SK-N-SH treated with all-trans-retinoic acid at 6 μM for 48 hours (cell line): ENCODE results near the gene KCNMA1.

Experiments
- ATAC-seq: fragments of 200-7000 bp; cut with Tn5 transposase; 3 replicates; pipeline ENCODE4 v1.9.1; 2020; ENCODE audit warnings: mild to moderate bottlenecking, moderate library complexity
- ARNTL ChIP-seq: fragments of 450-650 bp; formaldehyde crosslinking; IDR thresholded peaks from 2 replicates; pipeline ENCODE4 v1.5.0; 2020; ENCODE audit warnings: low read depth, mild to moderate bottlenecking, moderate library complexity, borderline replicate concordance
- BACH2 ChIP-seq: fragments of 250-450 bp; sonication (Bioruptor Pico); IDR thresholded peaks from 2 replicates; pipeline ENCODE4 v1.9.0; 2021; ENCODE audit warnings: mild to moderate bottlenecking, borderline replicate concordance
- CSDC2 ChIP-seq: fragments of 250-450 bp; sonication (Bioruptor Pico); IDR thresholded peaks from 2 replicates; pipeline ENCODE4 v1.5.0; 2020; ENCODE audit warnings: mild to moderate bottlenecking, moderate library complexity
- ESRRG ChIP-seq: fragments of 250-450 bp; sonication (Bioruptor Pico); IDR thresholded peaks from 2 replicates; pipeline ENCODE4 v1.6.1; 2021; ENCODE audit warnings: mild to moderate bottlenecking
- GLIS3 ChIP-seq: fragments of 250-450 bp; sonication (Bioruptor Pico); IDR thresholded peaks from 2 replicates; pipeline ENCODE4 v1.5.0; 2020; ENCODE audit warnings: mild to moderate bottlenecking, moderate library complexity
- ISL1 ChIP-seq: fragments of 250-450 bp; sonication (Bioruptor Pico); IDR thresholded peaks from 2 replicates; pipeline ENCODE4 v2.1.2; 2022; ENCODE audit warnings: mild to moderate bottlenecking, moderate library complexity
- OSR1 ChIP-seq: fragments of 250-450 bp; sonication (Bioruptor Pico); IDR thresholded peaks from 2 replicates; pipeline ENCODE4 v1.8.0; 2022; ENCODE audit warnings: moderate library complexity, mild to moderate bottlenecking, inconsistent platforms
- POU6F1 ChIP-seq: fragments of 250-450 bp; sonication (Bioruptor Pico); IDR thresholded peaks from 2 replicates; pipeline ENCODE4 v1.8.0; 2021; ENCODE audit warnings: low read depth, mild to moderate bottlenecking, moderate library complexity, borderline replicate concordance
- RARB ChIP-seq: fragments of 250-450 bp; sonication (Bioruptor Pico); IDR thresholded peaks from 2 replicates; pipeline ENCODE4 v1.8.0; 2021; ENCODE audit warnings: mild to moderate bottlenecking, moderate library complexity
- SNAI2 ChIP-seq: fragments of 250-450 bp; sonication (Bioruptor Pico); IDR thresholded peaks from 2 replicates; pipeline ENCODE4 v1.5.0; 2020; ENCODE audit warnings: mild to moderate bottlenecking, moderate library complexity
- TCF4 ChIP-seq: fragments of 250-450 bp; sonication (Bioruptor Pico); IDR thresholded peaks from 2 replicates; pipeline ENCODE4 v1.8.0; 2021; ENCODE audit warnings: mild to moderate bottlenecking, moderate library complexity, borderline replicate concordance
- TOX ChIP-seq: fragments of 250-450 bp; sonication (Bioruptor Pico); IDR thresholded peaks from 2 replicates; pipeline ENCODE4 v1.8.0; 2021; ENCODE audit warnings: mild to moderate bottlenecking, moderate library complexity, borderline replicate concordance
- ZC3H10 ChIP-seq: fragments of 250-450 bp; sonication (Bioruptor Pico); IDR thresholded peaks from 2 replicates; pipeline ENCODE4 v1.5.1; 2021; ENCODE audit warnings: mild to moderate bottlenecking, moderate library complexity
- ZFP3 ChIP-seq: fragments of 250-450 bp; sonication (Bioruptor Pico); IDR thresholded peaks from 2 replicates; pipeline ENCODE4 v1.5.0; 2020; ENCODE audit warnings: mild to moderate bottlenecking, moderate library complexity
- ZFP30 ChIP-seq: fragments of 450-650 bp; formaldehyde crosslinking; IDR thresholded peaks from 2 replicates; pipeline ENCODE4 v1.5.0; 2022; ENCODE audit warnings: mild to moderate bottlenecking, moderate library complexity
- ZNF565 ChIP-seq: fragments of 450-650 bp; formaldehyde crosslinking; conservative IDR thresholded peaks from 2 replicates; pipeline ENCODE4 v1.5.0; 2020; ENCODE audit warnings: low read depth, mild to moderate bottlenecking, moderate library complexity
- ZNF70 ChIP-seq: fragments of 450-650 bp; formaldehyde crosslinking; IDR thresholded peaks from 2 replicates; pipeline ENCODE4 v1.5.0; 2020; ENCODE audit warnings: mild to moderate bottlenecking, moderate library complexity
- ZNF8 ChIP-seq: fragments of 450-650 bp; formaldehyde crosslinking; IDR thresholded peaks from 2 replicates; pipeline ENCODE4 v1.5.0; 2020; ENCODE audit warnings: mild to moderate bottlenecking, moderate library complexity
- TF ChIP-seq, protein P1 (sequence below): fragments of 250-450 bp; sonication (Bioruptor Pico); IDR thresholded peaks from 2 replicates; pipeline ENCODE4 v1.8.0; 2020; ENCODE audit warnings: mild to moderate bottlenecking, moderate library complexity, borderline replicate concordance
- TF ChIP-seq, protein P2 (sequence below): fragments of 250-450 bp; sonication (Bioruptor Pico); IDR thresholded peaks from 2 replicates; pipeline ENCODE4 v1.5.0; 2020; ENCODE audit warnings: mild to moderate bottlenecking, moderate library complexity
- TF ChIP-seq, protein P3 (sequence below): fragments of 250-450 bp; sonication (Bioruptor Pico); IDR thresholded peaks from 2 replicates; pipeline ENCODE4 v1.5.1; 2020; ENCODE audit warnings: low read depth, mild to moderate bottlenecking, moderate library complexity

KCNMA1 gene

DNA sequence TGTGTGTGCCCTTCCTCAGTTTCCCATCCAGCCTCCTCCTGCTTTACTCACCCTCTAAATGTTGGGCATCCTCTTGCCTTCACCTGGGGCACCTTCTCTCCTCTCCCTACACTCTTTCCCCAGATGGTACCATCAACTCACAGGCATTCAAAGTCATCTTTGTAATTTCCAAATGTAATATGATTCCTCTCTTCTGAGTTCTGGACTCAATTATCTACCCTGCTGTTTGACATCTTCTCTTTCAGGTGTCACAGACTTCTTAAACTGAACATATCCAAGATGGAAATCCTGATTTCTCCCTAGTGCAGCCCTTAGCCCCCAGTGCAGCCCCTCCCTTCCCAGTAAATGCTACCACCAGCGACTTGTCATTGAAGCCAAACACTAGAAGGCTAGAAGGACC is 422.8 kb downstream of the KCNMA1 start:
- TF ChIP-seq, protein P1, sequence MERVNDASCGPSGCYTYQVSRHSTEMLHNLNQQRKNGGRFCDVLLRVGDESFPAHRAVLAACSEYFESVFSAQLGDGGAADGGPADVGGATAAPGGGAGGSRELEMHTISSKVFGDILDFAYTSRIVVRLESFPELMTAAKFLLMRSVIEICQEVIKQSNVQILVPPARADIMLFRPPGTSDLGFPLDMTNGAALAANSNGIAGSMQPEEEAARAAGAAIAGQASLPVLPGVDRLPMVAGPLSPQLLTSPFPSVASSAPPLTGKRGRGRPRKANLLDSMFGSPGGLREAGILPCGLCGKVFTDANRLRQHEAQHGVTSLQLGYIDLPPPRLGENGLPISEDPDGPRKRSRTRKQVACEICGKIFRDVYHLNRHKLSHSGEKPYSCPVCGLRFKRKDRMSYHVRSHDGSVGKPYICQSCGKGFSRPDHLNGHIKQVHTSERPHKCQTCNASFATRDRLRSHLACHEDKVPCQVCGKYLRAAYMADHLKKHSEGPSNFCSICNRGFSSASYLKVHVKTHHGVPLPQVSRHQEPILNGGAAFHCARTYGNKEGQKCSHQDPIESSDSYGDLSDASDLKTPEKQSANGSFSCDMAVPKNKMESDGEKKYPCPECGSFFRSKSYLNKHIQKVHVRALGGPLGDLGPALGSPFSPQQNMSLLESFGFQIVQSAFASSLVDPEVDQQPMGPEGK (CRISPR knock-in tag), result no peak
- TF ChIP-seq, protein P2, sequence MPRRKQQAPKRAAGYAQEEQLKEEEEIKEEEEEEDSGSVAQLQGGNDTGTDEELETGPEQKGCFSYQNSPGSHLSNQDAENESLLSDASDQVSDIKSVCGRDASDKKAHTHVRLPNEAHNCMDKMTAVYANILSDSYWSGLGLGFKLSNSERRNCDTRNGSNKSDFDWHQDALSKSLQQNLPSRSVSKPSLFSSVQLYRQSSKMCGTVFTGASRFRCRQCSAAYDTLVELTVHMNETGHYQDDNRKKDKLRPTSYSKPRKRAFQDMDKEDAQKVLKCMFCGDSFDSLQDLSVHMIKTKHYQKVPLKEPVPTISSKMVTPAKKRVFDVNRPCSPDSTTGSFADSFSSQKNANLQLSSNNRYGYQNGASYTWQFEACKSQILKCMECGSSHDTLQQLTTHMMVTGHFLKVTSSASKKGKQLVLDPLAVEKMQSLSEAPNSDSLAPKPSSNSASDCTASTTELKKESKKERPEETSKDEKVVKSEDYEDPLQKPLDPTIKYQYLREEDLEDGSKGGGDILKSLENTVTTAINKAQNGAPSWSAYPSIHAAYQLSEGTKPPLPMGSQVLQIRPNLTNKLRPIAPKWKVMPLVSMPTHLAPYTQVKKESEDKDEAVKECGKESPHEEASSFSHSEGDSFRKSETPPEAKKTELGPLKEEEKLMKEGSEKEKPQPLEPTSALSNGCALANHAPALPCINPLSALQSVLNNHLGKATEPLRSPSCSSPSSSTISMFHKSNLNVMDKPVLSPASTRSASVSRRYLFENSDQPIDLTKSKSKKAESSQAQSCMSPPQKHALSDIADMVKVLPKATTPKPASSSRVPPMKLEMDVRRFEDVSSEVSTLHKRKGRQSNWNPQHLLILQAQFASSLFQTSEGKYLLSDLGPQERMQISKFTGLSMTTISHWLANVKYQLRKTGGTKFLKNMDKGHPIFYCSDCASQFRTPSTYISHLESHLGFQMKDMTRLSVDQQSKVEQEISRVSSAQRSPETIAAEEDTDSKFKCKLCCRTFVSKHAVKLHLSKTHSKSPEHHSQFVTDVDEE (CRISPR knock-in tag), result no peak
- TF ChIP-seq TCF4 (CRISPR knock-in tag) (no peak), ZFP30 (no peak), ARNTL (CRISPR knock-in tag) (no peak), RARB (CRISPR knock-in tag) (no peak), GLIS3 (CRISPR knock-in tag) (no peak), TOX (CRISPR knock-in tag) (no peak), ZC3H10 (CRISPR knock-in tag) (no peak), OSR1 (CRISPR knock-in tag) (no peak)
- ATAC-seq, result peak; percentile 66

DNA sequence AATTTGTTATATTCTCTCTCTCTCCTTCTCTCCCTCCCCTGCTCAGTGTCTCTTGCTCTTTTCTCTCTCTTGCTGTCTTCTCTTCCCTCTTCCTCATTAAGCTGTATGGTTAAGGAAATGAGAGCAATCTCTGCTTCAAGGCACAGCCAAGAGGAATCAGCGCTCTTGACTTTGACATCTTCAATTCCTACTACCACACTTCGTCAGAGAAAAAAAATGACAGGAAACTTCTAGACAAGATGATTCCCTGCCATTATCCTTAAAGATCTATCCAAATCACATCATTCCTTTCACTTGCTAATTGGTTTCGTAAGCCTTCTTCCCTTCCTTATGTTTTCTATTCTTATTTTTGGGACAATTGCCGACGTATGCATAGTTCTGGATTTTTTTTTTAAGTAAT is 425.0 kb downstream of the KCNMA1 start:
- ATAC-seq, result no peak
- TF ChIP-seq TOX (CRISPR knock-in tag) (no peak), TCF4 (CRISPR knock-in tag) (no peak), ZNF565 (CRISPR knock-in tag) (no peak), SNAI2 (CRISPR knock-in tag) (no peak), ZNF70 (CRISPR knock-in tag) (no peak), BACH2 (no peak), POU6F1 (CRISPR knock-in tag) (no peak), RARB (CRISPR knock-in tag) (no peak), ZFP3 (CRISPR knock-in tag) (no peak), ISL1 (CRISPR knock-in tag) (no peak), ZNF8 (CRISPR knock-in tag) (no peak), ESRRG (CRISPR knock-in tag) (no peak), CSDC2 (CRISPR knock-in tag) (no peak), ARNTL (CRISPR knock-in tag) (no peak), ZC3H10 (CRISPR knock-in tag) (no peak)
- TF ChIP-seq, protein P3, sequence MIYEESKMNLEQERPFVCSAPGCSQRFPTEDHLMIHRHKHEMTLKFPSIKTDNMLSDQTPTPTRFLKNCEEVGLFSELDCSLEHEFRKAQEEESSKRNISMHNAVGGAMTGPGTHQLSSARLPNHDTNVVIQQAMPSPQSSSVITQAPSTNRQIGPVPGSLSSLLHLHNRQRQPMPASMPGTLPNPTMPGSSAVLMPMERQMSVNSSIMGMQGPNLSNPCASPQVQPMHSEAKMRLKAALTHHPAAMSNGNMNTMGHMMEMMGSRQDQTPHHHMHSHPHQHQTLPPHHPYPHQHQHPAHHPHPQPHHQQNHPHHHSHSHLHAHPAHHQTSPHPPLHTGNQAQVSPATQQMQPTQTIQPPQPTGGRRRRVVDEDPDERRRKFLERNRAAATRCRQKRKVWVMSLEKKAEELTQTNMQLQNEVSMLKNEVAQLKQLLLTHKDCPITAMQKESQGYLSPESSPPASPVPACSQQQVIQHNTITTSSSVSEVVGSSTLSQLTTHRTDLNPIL (CRISPR knock-in tag), result no peak
- TF ChIP-seq, protein P2 (CRISPR knock-in tag), result no peak
- TF ChIP-seq, protein P1 (CRISPR knock-in tag), result no peak
